ENCODE results near the gene ATP1A1.

ATP1A1 gene

DNA sequence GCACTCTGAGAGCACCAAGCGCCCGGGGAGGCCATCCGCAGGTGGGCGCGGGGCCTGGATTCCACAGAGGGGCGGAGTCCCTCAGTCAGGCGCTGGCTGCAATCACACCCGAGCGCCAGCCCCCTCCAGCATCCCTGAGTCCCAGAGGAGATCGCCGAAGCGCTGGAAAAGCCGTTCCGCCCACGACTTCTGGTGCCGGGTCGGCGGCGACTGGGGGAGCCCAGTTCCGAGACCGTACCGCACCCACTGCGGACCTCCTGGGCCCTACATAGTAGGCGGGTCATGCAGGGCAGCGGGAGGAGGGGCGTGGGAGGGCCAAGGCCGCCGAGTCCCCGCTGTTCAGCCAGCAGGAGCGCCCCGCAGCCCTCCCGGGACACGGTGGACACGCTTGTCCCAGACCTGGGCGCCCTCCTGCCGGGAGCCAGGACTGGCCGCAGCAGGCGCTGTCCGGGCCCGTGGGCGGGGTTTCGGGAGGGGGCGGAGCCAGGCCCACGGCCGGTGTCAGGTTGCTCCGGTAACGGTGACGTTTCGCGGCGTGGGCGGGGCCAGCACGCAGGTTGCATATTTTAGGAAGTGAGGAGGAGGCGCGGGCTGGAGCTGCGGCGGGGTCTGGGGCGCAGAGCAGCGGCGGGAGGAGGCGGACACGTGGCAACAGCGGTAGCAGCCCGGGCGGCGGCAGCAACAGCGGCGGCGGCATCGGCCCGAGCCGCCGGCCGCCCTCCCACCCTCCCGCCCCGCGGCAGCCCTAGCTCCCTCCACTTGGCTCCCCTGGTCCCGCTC, at the start of gene ATP1A1:
Gene ATP1A1, plus strand, starts transcription at position 594 of the 780 bp plus-strand sequence. CDS start 268 bp downstream, outside the sequence.
- peak; percentile 86 to 88 for DNase-seq

- no peak for DNase-seq
These were observed 49.6 kb upstream of the ATP1A1 start for GRCh38 chr1:116323491-116323890.

DNA sequence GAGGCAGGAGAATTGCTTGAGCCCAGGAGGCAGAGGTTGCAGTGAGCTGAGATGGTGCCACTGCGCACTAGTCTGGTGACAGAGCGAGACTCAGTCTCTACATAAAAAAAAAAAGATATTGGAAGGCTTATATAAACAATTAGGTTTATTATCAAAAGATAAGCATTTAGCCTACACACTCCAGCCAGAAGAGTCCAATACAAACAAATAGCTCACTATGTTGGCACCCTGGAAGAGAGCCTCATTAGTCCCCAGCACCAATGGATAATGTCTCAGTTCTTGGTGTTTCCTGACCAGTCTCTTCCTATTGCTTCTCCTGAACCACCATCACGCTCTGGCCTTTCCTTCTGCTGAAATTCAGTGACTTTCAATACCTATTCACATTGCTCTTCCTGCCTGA, 48.6 kb upstream of the ATP1A1 start:
- no peak for DNase-seq

DNA sequence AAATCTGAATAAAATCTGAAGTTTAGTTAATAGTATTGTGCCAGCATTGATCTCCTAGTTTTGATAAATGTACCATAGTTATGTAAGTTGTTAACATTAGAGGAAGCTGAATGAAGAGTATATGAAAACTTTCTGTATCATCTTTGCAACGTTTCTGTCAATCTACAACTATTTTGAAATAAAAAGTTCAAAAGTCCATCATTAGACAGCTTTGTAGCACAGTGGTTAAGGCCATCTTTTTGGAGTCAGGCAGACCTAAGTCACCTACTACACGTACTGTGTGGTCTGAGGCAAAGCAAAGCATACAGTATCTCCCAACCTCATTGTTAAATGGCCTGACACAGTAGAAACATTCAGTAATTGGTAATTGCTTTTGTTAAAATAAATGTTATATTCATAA, 47.9 kb upstream of the ATP1A1 start:
- no peak for DNase-seq

- DNase-seq, result no peak
These were observed 47.1 kb upstream of the ATP1A1 start for GRCh38 chr1:116325922-116326321.

- no peak for DNase-seq
These were observed 46.6 kb upstream of the ATP1A1 start for GRCh38 chr1:116326486-116326885.

- no peak for DNase-seq
These were observed 44.4 kb upstream of the ATP1A1 start for GRCh38 chr1:116328671-116329070.

DNA sequence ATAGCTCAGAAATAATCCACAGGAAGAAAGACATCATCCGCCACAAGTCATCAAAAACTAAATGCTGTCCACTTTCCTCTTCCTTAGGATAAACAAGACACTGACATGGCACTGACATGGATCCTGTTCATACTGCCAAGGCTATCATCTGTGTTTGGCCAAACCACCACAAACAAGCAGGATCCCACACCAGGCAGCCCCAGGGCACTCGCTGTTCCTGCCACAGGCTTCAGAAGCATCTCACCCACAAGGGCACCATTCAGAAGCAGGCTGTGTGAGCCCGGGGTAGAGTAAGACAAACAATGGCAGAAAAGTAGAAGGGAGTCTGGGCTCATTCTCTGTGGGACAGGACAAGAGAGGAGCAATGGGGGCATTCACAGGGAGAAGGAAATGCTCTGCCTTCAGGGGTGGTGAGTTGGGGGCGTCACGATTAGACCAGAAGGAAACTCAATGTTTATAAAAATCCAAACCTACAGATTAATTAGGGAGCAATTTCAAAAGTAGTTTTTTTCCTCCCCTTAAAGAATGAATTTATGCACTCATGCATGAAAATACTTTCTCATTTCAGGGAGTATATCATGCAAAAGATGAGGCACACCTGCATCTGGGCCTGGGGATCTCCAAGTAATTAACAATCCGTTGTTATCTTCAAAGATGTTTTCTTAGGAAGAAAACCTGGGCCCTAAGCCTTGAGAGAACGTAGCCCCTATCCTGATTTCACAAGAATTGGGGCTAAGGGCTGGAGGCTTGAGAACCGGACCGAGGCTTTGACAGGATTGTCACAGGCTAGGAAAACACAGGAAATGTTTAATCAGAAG, 43.3 kb upstream of the ATP1A1 start:
- DNase-seq, result no peak

GRCh38 chr1:116330342-116330652, 42.7 kb upstream of the ATP1A1 start:
- DNase-seq, result peak; percentile 29 to 30

DNA sequence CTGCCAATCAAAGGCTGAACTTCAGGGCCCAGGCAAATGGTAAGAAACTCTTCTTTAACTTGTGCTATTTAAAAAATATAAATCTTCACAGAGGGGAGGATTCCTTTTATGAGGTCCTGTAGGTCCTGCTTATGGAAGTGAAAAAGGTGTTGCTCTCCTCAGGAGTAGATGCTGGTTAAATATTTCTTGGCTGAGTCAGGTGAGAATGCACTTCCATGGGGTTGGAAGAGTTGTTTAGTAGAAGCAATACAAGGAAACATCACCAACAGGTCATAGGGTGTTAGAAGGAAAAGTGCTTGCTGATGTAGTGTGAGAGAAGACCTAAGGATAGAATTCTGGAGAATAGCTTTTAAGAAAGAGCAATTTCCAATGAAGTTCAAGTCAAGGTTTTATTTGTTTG, 42.2 kb upstream of the ATP1A1 start:
- no peak for DNase-seq

- no peak for DNase-seq
These were observed 41.5 kb upstream of the ATP1A1 start for GRCh38 chr1:116331523-116331922.

DNA sequence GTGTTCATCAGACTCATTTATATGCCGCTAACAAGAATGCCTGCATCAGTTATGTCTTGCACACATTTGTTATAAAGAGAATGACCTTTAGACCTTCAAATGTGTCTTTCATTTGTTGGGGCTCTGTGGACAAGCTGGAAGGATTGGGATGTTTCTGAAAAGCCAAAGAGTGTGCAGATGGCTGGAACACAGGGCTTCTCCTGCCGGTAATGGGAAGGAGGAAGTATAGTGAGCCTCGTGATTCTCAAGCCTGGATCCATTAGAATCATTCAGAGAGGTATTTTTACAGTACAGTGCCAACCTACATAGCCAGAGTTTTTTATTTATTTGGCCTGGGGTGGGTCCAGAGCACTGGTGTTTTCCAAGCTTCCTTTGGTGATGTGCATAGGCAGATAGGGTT, 40.6 kb upstream of the ATP1A1 start:
- no peak for DNase-seq

GRCh38 chr1:116333171-116334014, 39.7 kb upstream of the ATP1A1 start:
- DNase-seq, result no peak

GRCh38 chr1:116334015-116334547, 39.0 kb upstream of the ATP1A1 start:
- no peak for DNase-seq

DNA sequence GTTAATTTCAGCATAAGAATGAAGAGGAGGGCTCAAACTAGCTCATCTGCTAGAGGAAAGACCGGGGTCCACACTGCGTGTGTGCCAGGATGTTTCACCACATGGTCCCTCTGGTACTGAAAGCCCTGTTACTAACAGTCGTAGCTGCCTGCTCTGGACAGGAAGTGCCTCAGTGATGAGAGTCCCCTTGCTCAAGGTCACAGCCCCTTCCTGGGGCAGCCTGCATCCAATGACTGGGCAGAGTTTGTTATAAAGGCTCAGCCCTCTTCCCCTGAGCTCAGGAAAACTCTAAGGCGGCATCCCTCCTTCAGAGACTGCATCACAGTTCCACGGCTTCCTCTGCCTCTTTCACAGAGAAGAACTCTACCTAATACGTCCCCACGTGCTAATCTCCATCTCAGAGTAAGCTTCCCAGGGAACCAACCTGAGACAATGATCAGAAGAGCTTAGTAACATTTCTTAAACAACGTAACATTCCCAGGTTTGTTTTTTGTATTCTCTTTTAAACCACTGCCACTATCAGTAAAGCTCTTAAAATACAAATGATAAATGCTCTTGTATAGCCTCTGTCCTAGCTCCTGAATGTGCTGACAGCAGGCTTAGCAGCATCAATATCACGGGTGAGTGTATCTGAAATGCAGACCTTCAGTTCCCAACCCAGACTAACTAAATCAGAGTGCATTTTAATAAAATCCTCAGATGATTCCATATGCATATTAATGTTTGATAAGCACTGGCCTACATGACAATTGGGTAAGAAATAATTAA, 38.0 kb upstream of the ATP1A1 start:
- no peak for DNase-seq

DNA sequence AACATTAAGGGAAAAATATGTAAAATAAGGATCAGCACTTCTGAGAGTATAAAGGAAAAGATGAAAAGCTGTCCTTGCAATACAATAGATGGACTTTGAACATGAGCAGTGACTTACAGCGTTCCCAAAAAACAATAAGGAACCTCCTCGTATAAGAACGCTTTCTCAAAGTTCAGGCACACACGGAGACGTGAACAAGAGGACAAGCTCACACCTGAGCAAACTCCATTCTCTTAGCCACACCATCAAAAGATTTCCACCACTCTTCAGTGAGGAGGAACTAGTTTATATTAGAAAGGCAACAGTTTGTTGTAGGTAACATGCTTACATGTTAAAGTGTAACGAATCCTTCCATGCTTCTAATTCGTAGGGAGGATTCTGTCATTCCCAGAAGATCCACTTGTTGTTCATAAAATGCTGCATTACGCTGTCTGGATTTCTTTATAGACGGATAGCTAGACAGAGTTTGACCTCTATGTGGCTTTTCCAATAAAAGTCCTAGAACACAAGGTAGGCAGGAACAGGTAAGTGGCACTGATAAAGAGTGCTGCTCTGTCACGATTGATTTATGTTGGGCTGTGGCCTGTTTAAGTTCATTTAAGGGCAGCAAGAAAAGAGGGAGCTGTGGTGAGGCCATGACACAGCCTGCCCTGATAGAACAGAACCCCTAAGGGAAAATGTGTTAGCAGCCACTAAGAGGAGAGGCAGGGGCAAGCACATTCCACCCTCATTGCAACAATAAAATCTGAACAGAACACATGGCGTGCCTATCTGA, 37.0 kb upstream of the ATP1A1 start:
- DNase-seq, result no peak

DNA sequence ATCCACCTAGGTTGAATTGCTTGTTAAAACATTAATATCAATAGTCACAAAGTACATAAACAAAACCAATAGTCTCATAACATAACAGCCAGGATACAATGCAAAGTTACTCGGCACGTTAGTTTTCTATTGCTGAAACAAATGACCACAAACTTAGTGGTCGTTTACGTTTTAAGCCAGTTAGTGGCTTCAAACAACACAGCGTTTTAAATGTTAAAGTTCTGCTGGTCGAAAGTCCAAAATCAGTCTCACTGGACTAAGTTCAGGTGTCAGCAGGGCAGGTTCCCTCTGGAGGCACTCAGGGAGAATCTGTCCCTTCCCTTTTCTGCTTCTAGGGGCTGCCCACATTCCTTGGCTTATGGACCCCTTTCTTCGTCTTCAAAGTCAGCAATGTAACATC, 35.6 kb upstream of the ATP1A1 start:
- no peak for DNase-seq

DNA sequence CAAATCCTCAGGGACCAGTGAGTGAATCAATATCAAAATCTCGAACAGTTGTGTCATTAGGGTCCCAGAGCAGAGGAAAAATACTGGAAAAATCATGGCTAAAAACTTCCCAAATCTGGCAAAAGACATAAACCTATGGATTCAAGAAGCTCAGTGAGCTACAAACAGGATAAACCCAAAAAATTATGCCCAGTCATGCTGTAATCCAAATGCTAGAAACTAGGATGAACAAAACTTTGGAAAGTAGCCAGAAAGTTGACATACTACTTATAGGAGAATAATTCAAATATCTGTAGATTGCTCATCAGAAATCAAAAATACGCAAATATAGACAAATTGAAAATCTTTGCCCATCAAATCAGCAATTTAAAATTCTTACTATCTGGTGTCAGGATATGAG, 34.6 kb upstream of the ATP1A1 start:
- no peak for DNase-seq

DNA sequence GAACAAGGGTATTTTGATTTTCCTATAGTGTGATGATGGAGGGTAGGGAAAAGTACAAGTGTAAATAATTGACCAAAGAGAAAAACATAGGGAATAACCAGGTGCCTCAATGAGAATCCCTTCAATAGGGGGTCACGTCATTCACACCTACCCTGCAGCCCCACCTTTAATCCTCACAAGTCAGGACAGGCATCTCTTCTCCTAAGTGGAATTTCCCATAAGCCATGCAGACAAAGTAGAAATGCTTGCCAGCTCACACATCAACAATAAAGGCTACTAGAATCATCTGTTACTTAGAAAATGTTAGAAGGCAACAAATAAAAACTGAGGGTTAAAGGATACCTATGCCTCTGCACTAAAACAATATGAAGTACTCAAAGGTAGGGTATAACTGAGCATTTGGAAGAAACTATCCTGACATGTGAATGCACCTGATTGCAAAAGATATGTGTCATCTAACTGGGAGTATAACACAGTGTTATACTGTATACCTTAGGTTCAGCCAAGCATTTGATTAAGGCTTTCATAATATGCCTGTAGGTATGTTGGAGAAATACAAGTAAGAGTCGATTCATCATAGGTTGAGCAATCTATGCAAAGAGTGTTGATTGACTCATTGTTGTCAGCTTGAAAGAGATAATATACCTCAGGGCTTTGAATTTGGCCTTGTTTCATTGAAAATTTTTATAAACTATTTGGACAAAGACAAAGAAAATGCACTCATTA, 32.4 kb upstream of the ATP1A1 start:
- DNase-seq, result no peak

- no peak for DNase-seq
These were observed 30.0 kb upstream of the ATP1A1 start for GRCh38 chr1:116343019-116343418.

DNA sequence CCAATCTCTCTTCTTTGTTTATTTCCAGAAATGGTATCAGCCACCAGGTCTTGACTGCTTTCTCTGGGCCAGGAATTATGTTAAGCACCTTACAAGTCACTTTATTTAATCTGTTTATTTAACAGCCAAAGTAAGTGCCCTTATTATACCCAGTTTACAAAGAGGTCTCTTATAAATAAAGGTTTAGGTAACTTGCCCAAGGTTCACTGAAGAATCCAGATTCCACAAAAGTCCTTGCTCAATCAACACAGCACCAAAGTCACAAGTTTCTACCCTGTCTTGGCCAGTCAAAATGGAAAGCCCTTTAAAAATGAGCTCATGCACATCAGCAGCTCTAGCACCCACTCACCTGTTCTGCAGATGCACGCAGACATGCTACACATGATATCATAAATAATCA, 28.0 kb upstream of the ATP1A1 start:
- no peak for DNase-seq

Measured in NCI-H1930 (cell line).